Skeletal muscle cell (primary cell): ENCODE results near the gene PLXDC2.

Experiments used
- DNase-seq: peaks from one replicate; pipeline ENCODE4 v3.0.0-alpha.2; 2010; ENCODE audit warnings: low read depth
- H3K4me3 ChIP-seq: 2 replicates; pipeline ENCODE4 v1.5.1; 2011; ENCODE audit warnings: low read depth, mild to moderate bottlenecking, control low read depth, low read length, moderate library complexity

The PLXDC2 gene

DNA sequence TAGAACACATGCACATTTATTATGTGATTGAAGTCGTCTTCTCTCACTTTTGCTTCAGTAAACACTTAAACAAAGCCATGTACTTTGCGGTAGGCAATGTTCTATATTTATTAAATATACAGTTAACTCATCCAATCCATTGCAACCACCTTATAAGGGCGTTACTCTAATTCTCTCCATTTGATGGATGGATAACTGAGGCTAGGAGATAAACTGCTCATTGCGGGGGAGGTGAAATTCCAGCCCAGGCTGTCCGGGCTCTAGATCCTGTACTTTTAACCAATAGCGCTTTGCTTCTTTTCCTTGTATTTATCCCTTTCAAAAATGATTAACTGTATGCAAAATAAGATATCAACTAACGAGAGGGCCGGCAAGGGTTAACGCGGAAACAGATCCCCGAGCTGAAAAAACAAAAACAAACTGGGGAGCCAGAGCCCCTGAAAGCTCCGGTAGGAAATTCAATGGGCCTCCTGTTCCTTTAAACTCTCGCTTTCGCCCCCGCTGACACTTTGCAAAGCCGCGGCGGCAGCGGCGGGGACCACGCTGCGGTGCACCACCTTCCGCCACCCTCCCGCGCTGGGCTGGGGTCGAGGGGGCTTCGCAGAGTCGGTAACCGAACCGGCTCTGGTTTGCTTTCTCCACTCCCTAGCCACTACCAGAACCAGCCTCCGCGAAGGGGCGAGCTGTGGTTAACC, 1.0 kb upstream of the PLXDC2 start:
- H3K4me3 ChIP-seq, result peak overlapping the region; percentile 60
- no peak for DNase-seq

DNA sequence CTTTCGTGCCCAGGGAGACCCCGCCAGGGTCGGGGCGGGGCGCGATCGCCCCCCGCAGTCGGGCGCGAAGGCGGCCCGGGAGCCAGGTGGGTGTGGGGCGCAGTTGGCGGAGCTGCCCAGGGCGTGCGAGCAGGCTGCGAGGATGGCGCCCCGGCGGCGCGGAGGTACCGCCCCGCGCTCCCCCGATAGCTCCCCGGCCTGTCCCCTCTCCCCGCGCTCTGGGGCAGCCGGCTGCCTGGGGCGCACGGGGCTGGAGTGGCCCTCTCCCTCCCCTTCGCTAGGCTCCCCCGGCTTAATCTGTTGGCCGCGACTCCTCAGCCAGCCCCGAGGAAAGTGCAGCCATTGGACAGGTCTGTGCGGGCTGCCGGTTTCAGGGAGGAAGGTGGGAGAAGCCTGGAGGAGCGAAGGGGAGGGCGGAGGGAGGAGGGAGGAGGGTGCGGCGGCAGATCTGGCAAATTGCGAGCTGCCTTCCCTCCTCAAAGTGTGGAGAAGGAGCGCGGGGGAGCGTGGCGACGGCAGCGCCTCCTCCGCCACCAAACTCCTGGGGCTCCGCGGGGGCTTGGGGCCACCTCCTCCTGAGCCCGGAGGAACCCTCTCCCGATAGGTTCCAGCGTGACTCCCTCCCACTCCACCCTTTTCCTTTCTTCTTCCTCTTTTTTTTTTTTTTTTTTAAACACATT, 361 bp upstream of the PLXDC2 start:
- DNase-seq, result no peak
- peak overlapping the region; percentile 60 for H3K4me3 ChIP-seq

DNA sequence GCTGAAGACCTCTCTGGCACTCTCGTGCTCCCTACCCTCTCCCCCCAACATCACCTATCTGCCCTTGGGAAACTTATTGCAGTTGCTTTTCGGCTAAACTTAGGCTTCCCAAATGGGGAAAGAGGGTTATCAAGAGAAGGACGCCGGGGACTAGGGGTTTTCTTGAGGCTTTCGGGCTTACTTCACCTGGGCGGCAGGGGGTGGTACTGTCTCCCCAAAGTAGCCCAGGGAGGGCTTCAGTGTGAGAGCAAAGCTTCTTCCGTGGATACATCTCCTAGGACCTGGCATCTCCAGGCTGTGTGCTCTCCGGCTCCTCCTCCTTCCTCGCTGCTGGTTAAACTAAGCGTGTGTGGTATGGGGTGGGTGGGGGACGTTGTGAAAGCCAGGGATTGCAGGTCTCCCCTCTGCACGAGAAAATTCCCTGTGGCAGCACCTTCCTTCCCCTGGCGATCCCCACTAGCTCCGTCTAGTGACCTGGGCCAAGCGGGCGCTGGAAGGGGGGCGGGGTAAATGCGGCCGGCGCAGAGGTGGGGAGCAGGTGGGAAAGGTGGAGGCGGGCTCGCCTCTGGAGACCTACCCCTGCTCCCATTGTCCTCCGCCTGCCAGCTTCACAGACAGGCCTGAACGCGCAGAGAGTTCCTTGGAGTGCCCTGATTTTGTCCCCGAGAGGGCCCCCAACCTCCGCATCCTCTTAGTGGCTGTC, 1.1 kb downstream of the PLXDC2 start:
- peak overlapping the region; percentile 60 for H3K4me3 ChIP-seq

DNA sequence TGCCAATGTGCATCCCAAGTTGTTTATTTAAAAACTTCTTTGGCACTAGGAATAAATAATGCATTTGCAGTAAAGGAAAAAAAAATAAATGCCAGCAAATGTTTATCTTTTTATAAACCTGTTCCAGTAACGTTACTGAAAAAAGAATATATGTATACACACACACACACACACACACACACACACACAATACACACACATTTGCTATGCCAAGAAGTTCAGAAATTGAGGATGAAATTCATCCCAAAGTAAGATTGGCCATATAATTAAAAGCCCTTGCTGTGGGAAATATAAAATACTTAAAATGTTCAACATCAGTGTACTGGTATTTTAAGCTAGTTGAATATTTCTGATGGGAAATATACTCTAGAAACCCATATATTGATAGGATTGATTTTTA, 2.6 kb downstream of the PLXDC2 start:
- DNase-seq, result no peak
- H3K4me3 ChIP-seq, result no peak overlapping the region

More for the DNA sequence above, 1.1 kb downstream of the PLXDC2 start:
- no peak for DNase-seq

DNA sequence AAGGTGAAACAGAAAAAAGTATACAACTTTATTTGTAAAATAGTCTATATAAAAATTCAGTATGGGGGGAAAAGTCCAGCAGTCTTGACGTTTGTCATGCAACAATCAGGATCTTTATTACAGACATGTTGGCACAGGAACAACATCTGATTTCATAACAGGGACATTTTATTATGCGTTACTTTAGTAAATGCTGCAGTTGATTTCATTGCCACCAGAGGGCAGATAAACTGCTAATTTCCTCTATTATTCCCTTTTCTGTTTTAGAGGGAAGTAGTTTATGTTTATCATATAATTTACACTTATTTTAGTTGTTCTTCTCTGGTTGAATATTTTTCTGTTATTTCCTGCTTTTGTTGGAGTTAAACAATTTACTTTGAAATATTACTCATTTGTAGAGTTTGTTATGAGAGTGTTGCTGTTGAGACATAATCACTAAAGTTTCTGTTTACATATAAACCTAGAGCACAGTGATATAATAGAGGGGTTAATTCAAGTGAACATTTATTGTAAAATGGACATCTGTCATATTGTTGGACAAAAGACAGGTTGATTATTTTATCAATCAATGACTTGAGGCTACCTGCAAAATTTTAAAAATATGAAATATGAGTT, 3.3 kb downstream of the PLXDC2 start:
- no peak overlapping the region for H3K4me3 ChIP-seq
- DNase-seq, result no peak

DNA sequence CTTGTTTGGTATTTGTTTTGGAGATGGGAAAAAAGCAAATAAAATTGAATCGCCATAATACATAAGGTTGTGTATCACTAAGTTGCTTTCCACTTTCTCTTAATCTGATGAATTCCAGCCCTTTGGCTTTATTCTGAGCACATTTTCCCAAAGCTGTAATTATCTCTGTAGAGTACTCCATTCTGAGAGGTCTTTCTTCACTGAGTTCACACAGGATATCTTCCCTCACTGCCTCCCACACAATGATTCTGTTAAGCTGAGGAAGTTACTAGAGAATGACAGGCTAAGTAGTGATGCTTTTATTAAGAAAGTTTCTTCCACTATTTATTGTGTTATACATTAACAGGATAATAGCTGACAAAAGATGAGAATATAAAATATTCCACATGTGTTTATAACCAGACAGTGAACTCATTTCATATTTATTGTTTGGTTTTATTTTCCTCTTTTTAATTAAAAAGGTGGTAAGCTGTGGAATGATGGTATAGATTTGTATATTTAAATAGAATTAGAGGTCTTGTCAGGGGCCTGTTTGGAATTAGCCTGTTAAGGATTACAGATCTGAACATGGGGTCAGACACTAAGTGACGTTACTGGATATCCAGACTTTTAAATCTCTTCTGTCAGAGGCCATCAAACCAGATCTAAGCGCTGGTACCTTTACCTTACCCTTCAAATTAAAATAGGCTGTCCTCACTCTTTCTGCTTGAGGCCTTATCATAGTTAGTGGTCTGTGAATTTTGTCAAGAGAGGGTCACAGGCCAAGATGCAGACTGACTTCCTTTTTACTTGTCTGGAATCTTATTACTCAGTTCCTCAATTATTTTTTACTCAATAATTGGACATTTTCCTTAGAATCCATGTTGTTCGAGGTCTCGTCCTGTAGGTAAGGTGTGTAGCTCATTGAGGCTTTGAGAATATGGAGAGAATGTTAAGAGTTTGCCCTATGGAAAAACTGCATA, 8.4 kb downstream of the PLXDC2 start:
- no peak overlapping the region for H3K4me3 ChIP-seq
- no peak for DNase-seq

DNA sequence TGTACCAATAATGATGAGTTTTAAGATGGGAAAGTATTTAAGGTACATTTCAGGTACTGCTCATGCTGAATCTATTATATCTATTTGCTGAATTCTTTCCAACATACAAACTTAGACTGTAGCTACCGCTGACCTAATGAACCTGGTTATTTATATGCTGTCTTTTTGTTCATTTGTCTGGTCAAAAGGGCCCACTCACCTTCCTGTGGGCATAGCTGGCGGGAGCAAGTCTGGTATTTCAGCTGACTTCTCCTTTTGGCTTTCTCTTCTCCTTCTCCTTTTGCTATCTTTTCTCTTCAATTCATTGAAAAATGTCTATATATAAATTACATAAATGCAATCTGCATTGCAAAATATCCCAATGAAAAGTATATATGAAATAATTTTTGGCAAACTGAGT, 9.5 kb downstream of the PLXDC2 start:
- DNase-seq, result no peak
- H3K4me3 ChIP-seq, result no peak overlapping the region

DNA sequence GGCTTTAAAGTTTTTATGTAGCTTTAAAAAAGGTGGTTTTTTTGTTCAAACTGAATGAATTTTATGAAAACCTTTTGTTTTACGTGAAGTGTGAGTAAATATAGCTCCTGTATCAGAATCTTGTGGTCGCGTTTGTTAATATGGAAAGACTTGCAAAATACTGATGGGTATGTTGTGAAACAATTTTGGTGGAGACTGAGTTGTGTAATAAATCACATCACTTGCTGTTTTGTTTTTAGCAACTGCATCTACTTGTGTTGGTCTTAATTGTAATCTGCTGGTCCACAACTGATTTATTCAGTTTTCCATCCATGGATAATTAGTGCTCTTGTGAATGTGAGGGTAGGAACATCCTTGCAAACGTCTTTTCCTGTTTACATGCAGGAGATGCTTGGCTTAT, 10.5 kb downstream of the PLXDC2 start:
- H3K4me3 ChIP-seq, result no peak overlapping the region

DNA sequence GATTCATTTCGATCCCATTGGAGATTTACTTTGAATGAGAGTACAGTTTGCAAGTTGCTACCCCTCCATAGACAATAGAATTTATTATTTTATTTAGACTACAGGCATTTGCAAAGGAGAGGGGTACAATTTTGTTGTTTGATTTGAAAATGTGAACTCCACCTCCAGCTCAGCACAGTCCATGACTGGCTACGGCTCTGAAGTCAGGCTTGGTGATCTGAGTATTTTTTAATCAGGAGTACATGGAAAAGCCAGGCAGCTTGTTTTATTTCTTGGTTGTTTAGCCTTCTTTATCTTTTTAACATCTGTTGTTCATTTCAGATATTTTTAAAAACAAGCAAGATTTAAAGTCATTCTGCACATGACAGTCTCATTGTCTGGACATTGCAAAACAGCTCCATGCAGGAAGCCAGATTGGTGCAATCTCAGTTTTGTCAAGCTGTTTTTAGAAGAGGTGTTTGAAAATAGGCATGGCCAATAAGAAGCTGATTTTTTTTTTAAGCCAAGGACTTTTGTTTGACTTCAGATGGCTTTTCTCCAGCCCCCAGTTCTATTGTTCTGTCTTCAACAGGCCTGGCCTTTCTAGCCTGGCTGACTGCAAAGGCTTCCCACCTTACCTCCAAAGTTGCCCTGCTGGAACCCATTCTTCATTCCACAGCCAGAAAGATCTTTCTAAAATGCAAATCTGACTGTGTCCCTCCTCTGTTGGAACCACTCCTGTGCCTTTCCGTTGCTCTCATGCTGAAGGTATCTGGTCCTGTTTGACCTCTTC, 12.2 kb downstream of the PLXDC2 start:
- H3K4me3 ChIP-seq, result no peak overlapping the region
- no peak for DNase-seq

More for the DNA sequence above, 10.5 kb downstream of the PLXDC2 start:
- DNase-seq, result no peak

DNA sequence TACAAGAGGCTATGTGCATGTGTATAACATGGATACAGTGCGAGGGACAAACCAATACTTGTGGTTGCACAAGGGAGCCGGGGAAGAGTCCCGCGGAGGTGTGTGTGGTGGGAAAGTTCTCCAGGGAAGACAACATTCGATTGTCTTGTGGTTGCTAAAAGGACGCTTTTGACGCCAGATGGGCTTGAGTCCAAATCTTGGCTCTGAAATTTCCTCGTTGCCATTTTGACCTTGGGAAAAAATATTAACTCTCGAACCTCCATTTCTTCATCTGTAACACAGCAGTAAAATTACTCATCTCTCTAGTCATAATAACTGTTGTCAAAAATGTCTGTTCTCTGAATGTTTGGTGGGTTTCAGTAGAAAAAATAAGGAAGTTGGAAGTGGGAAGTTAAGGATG, 16.5 kb downstream of the PLXDC2 start:
- H3K4me3 ChIP-seq, result no peak overlapping the region

DNA sequence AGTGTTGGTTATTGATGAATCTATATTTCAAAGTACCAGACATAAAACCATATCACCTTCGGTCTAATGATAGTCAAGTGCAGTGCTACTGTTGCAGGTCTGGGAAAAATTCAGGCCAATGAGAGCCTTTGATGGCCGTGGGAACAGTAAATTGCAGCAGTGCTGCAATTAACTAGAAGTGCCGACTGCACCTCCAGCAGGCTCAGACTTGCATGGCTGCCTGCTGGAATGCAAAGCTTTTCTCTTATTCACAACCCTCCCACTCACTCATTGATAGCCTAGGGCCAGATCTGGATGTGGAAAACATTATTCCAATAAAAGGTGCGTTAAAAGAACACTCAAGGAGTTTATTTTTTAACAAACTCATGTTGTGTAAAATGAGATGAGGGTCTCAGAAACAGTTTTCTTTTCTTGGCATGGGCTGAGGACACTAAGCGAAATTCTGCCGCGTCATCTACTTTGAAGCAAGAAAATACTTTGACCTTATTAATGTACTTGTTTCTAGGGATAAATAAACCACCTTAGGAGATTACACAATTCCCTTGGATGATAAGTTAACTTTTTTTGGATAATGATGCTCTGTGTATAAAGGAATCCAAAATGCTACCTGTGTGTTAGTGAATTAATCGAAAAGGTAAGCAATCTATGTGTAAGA, 17.1 kb downstream of the PLXDC2 start:
- no peak for DNase-seq
- H3K4me3 ChIP-seq, result no peak overlapping the region

More for the DNA sequence above, 16.5 kb downstream of the PLXDC2 start:
- no peak for DNase-seq

DNA sequence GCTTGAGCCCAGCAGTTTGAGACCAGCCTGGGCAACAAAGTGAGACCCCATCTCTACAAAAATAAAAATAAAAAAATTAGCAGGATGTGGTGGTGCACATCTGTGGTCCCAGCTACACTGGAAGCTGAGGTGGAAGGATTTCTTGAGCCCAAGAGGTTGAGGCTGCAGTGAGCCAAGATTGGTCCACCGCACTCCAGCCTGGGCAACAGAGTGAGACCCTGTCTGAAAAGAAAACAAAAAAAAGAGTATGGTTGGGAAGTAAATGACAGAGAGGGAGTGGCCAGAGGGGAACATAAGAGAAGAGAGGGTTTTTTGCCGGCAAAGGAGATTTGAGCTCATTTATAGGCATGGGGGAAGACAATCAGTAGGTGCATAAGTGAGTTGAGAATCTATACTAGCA, 19.7 kb downstream of the PLXDC2 start:
- no peak for DNase-seq
- H3K4me3 ChIP-seq, result no peak overlapping the region

DNA sequence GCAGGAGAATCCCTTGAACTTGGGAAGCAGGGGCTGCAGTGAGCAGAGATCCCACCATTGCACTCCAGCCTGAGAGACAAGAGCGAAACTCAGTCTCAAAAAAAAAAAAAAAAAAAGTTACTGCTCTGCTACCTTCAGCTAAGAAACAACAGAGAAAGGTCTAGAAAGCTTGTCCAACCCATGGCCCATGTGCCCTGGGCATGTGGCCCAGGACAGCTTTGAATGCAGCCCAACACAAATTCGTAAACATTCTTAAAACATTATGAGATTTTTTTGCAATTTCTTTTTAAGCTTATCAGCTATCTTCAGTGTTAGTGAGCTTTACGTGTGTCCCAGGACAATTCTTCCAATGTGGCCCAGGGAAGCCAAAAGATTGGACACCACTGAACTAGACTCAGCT, 22.9 kb downstream of the PLXDC2 start:
- H3K4me3 ChIP-seq, result no peak overlapping the region
- DNase-seq, result no peak

DNA sequence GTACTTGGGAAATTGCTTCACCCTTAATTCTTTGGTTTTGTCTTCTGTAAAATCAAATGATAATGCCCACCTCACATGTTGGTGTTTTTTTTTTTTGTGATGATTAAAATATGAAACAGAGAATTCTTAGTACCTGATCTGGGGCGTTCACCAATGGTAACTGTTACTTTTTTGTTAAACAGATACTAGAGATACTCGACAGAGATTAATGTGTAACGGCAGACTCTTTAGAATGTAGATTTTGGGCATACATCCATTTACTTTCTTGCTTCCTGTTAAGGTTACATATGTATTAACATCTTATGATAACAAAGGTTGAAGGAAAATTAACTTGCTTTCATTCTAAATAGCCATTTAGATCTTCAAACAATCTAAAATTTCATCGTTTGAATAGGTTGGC, 23.3 kb downstream of the PLXDC2 start:
- no peak for DNase-seq
- no peak overlapping the region for H3K4me3 ChIP-seq

DNA sequence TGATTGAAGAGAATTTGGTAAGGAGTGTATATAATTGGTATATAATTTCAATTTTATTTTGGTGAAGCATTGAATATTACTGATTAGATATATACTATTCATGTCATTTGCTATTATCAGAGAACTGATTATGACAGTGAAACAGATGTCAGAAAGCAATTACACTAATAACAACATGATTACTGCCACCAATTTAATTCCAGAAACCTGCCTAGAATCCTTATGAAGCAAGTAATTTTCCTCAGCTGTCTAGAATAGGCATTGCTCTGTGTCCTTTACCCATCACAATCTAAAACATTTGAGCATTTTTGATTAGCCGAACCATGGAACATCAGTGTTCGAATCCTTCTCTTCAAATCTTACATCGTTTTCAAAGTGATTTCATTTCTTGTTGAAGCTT, 24.5 kb downstream of the PLXDC2 start:
- H3K4me3 ChIP-seq, result no peak overlapping the region
- DNase-seq, result no peak

DNA sequence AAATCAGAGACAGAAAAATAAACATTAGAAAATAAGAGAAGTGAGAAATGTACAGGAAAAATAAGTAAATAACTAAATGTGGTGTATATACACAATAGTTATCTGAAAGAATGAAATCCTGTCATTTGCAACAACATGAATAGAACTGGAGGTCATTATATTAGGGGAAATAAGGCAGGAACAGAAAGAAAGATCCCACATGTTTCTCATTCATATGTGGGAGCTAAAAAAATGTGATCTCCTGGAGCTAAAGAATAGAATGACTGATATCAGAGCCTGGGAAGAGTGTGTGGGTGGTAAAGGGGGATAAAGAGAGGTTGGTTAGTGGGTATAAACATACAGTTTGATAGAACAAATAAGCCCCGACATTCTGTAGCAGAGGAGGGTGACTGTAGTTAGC, 27.3 kb downstream of the PLXDC2 start:
- no peak for DNase-seq
- H3K4me3 ChIP-seq, result no peak overlapping the region

DNA sequence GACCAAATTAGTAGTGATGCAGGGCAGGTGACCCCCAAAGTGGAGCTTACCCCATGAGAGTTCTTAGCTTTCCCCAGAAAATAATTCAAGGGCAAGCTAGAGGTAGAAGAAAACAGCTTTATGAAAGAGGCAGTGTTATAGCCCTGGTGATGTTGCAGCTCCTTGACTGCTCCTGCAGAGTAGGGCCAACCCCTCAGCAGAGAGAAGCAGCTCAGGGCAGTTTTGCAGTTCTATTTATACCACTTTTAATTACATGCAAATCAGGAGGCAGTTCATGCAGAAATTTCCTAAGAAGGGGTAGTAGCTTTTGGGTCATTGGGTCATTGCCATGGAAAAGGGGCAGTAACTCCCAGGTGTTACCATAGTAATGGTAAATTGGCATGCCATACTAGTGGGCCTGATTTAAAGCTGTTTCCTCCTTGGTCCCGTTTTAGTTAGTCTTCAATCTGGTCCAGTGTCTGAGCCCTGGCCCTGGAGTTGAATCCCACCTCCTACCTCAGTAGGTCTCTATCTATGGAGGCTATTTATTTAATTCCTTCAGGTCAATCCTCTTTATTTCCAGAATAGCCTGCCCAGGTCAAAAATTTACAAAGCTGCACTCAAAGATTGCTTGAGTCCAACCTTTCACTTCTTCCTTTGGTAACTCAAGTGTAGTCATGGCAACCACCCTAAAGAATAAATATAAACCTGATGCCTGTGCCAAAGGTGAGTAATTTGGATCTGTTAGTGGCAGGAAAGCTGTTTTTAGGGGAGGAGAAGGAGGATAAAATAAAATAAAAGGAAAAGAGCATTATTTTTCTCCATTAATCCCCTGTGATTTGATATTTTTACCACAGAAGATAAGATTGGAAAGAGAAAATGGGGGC, 29.5 kb downstream of the PLXDC2 start:
- H3K4me3 ChIP-seq, result no peak overlapping the region
- DNase-seq, result no peak
